ENCODE data around the gene PDE1A. TPM values are rescaled to one million over a fixed set of nuclear protein-coding genes. Genes with fewer than 3 reads are reported as not detected.

The PDE1A gene
- total RNA-seq, 1 experiment from 2014 or later = not detected

- CTCF ChIA-PET = no interaction called here
- Mint-ChIP-seq H3K27ac (ENCODE audit: unreplicated experiment) (no peak overlapping the region), H3K27me3 (ENCODE audit: insufficient read depth, unreplicated experiment) (peaks cover 3% of the 10 kb centered on the region), H3K36me3 (ENCODE audit: insufficient read depth, unreplicated experiment) (no peaks in the 10 kb centered on the region), H3K4me1 (ENCODE audit: low read depth, unreplicated experiment) (no peaks in the 10 kb centered on the region), H3K9me3 (ENCODE audit: unreplicated experiment) (no peaks in the 10 kb centered on the region), H3K4me3 (ENCODE audit: unreplicated experiment) (no peak overlapping the region)
- POLR2A ChIA-PET = no interaction called here
- no peak for DNase-seq
- no peak for TF ChIP-seq CTCF (IDR thresholded peaks at IDR 0.05; ENCODE audit: insufficient read depth in 1 of 2, low read depth in 1 of 2, low read length in 1 of 2, severe bottlenecking in 1 of 2, unreplicated experiment in 1 of 2)
- Histone ChIP-seq H3K36me3 (ENCODE audit: control insufficient read depth, insufficient read depth, low read length) (no peaks in the 10 kb centered on the region), H3K4me1 (no peaks in the 10 kb centered on the region), H3K27me3 (replicated peaks; ENCODE audit: control insufficient read depth, insufficient read depth, low read length) (peaks cover 1% of the 10 kb centered on the region; the same call in 1 of the 2 replicates), H3K4me3 (ENCODE audit: low read depth, low read length) (no peak overlapping the region), H3K9me3 (no peaks in the 10 kb centered on the region)
- intact Hi-C loops (cut with micrococcal nuclease; ENCODE audit: unreplicated experiment) = no loop called here
- no TSS peak for BruUV-seq (replicated peaks)
Measured at GRCh38 chr2:182361477-182361876, 65.4 kb downstream of the PDE1A start.

GRCh38 chr2:182360663-182361260, 66.1 kb downstream of the PDE1A start:
- Histone ChIP-seq H3K4me1 (no peaks in the 10 kb centered on the region), H3K27me3 (replicated peaks; ENCODE audit: control insufficient read depth, insufficient read depth, low read length) (peaks cover 1% of the 10 kb centered on the region; the same call in 1 of the 2 replicates), H3K4me3 (ENCODE audit: low read depth, low read length) (no peak overlapping the region), H3K9me3 (no peaks in the 10 kb centered on the region), H3K36me3 (ENCODE audit: control insufficient read depth, insufficient read depth, low read length) (no peaks in the 10 kb centered on the region)
- BruUV-seq (replicated peaks) = no TSS peak
- H3K27me3 Mint-ChIP-seq (ENCODE audit: insufficient read depth, unreplicated experiment) = peaks cover 3% of the 10 kb centered on the region
- no peak overlapping the region for H3K4me3 Mint-ChIP-seq (ENCODE audit: unreplicated experiment)
- CTCF ChIA-PET = no interaction called here
- no peaks in the 10 kb centered on the region for H3K9me3 Mint-ChIP-seq (ENCODE audit: unreplicated experiment)
- H3K4me1 Mint-ChIP-seq (ENCODE audit: low read depth, unreplicated experiment) = no peaks in the 10 kb centered on the region
- no peak for TF ChIP-seq CTCF (IDR thresholded peaks at IDR 0.05; ENCODE audit: insufficient read depth in 1 of 2, low read depth in 1 of 2, low read length in 1 of 2, severe bottlenecking in 1 of 2, unreplicated experiment in 1 of 2)
- no peaks in the 10 kb centered on the region for H3K36me3 Mint-ChIP-seq (ENCODE audit: insufficient read depth, unreplicated experiment)
- DNase-seq = no peak
- intact Hi-C loops (cut with micrococcal nuclease; ENCODE audit: unreplicated experiment) = no loop called here
- H3K27ac Mint-ChIP-seq (ENCODE audit: unreplicated experiment) = no peak overlapping the region
- POLR2A ChIA-PET = no interaction called here

- intact Hi-C loops (cut with micrococcal nuclease; ENCODE audit: unreplicated experiment) = no loop called here
- no peak overlapping the region for H3K4me3 ChIP-seq (ENCODE audit: low read depth, low read length)
- no peaks in the 10 kb centered on the region for H3K9me3 ChIP-seq
- H3K36me3 Mint-ChIP-seq (ENCODE audit: insufficient read depth, unreplicated experiment) = no peaks in the 10 kb centered on the region
- no peak overlapping the region for H3K27ac Mint-ChIP-seq (ENCODE audit: unreplicated experiment)
- no peak overlapping the region for H3K4me3 Mint-ChIP-seq (ENCODE audit: unreplicated experiment)
- TF ChIP-seq CTCF (IDR thresholded peaks at IDR 0.05; ENCODE audit: insufficient read depth in 1 of 2, low read depth in 1 of 2, low read length in 1 of 2, severe bottlenecking in 1 of 2, unreplicated experiment in 1 of 2) = no peak
- no peaks in the 10 kb centered on the region for H3K9me3 Mint-ChIP-seq (ENCODE audit: unreplicated experiment)
- peaks cover 1% of the 10 kb centered on the region; the same call in 1 of the 2 replicates for H3K27me3 ChIP-seq (replicated peaks; ENCODE audit: control insufficient read depth, insufficient read depth, low read length)
- no peaks in the 10 kb centered on the region for H3K4me1 Mint-ChIP-seq (ENCODE audit: low read depth, unreplicated experiment)
- ChIA-PET POLR2A (no interaction called here), CTCF (no interaction called here)
- no peaks in the 10 kb centered on the region for H3K36me3 ChIP-seq (ENCODE audit: control insufficient read depth, insufficient read depth, low read length)
- BruUV-seq (replicated peaks) = no TSS peak
- no peaks in the 10 kb centered on the region for H3K4me1 ChIP-seq
- no peak for DNase-seq
- H3K27me3 Mint-ChIP-seq (ENCODE audit: insufficient read depth, unreplicated experiment) = peaks cover 3% of the 10 kb centered on the region
Measured at GRCh38 chr2:182359990-182360662, 66.7 kb downstream of the PDE1A start.
